RWPE2 (cell line): Measurements from ENCODE around the gene CDH12.
"Not testable (repeated sequence)": the region's sequence is repeated elsewhere in the genome, so short reads cannot be mapped to it uniquely, and the experiment has no call there.

Experiments
- ATAC-seq: fragments of 200-7000 bp; cut with Tn5 transposase; 3 replicates; pipeline ENCODE4 v1.9.1; 2021; ENCODE audit warnings: low read depth
- DNase-seq: peaks from one replicate; pipeline ENCODE4 v3.0.0-alpha.2; 2020; ENCODE audit warnings: low spot score
- H3K27ac ChIP-seq: fragments of 450-650 bp; 2 replicates; pipeline ENCODE4 v1.5.1; 2017; ENCODE audit warnings: mild to moderate bottlenecking; ENCODE audit not compliant: poor library complexity, severe bottlenecking
- H3K27me3 ChIP-seq: fragments of 250-450 bp; sonication (Bioruptor Pico); 2 replicates; pipeline ENCODE4 v1.5.1; 2021; ENCODE audit warnings: mild to moderate bottlenecking, moderate library complexity; ENCODE audit not compliant: insufficient read depth, poor library complexity, severe bottlenecking
- H3K36me3 ChIP-seq: fragments of 250-450 bp; sonication (Bioruptor Pico); 2 replicates; pipeline ENCODE4 v1.5.1; 2020; ENCODE audit warnings: low read depth, mild to moderate bottlenecking, moderate library complexity
- H3K4me1 ChIP-seq: fragments of 250-450 bp; sonication (Bioruptor Pico); 2 replicates; pipeline ENCODE4 v1.5.1; 2021; ENCODE audit warnings: mild to moderate bottlenecking, moderate library complexity; ENCODE audit not compliant: insufficient read depth, poor library complexity, severe bottlenecking
- H3K4me3 ChIP-seq: fragments of 250-450 bp; sonication (Bioruptor Pico); 2 replicates; pipeline ENCODE4 v1.5.1; 2021; ENCODE audit warnings: mild to moderate bottlenecking, moderate library complexity; ENCODE audit not compliant: severe bottlenecking
- H3K9me3 ChIP-seq: fragments of 250-450 bp; sonication (Bioruptor Pico); 2 replicates; pipeline ENCODE4 v1.5.1; 2021; ENCODE audit warnings: mild to moderate bottlenecking, moderate library complexity; ENCODE audit not compliant: severe bottlenecking
- CTCF ChIP-seq: fragments of 450-650 bp; IDR thresholded peaks from one replicate; pipeline ENCODE4 v1.5.1; 2017; ENCODE audit warnings: mild to moderate bottlenecking, moderate library complexity; ENCODE audit not compliant: poor library complexity, severe bottlenecking

Gene CDH12

GRCh38 chr5:22329683-22330082 is 523.5 kb downstream of the CDH12 start:
- Histone ChIP-seq H3K4me3 (no peak overlapping the region), H3K27me3 (no peaks in the 10 kb centered on the region), H3K9me3 (no peaks in the 10 kb centered on the region), H3K36me3 (no peaks in the 10 kb centered on the region), H3K27ac (no peak overlapping the region), H3K4me1 (no peaks in the 10 kb centered on the region)
- TF ChIP-seq CTCF, result no peak
- ATAC-seq (no peak), DNase-seq (no peak)

DNA sequence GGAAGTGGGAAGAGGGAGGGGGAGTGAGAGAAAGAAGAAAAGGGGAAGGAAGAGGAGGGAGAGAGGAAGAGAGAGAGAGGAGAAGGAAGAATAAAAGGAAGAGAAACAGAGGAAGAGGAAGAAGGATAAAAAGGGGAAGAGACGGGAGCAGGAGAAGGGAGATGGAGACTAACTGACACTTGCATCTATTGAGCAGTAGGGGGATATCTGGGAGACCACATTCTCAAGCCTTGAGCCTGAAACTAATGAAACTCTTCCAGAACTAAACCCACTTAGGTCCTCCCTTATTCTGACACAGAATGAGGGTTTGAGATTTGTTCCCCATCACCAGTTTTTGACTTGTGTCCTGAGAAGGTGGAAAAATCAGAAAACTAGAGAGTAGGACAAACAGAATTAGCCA is 533.3 kb downstream of the CDH12 start:
- DNase-seq, result no peak
- no peak for TF ChIP-seq CTCF
- Histone ChIP-seq H3K27ac (no peak overlapping the region), H3K4me1 (no peaks in the 10 kb centered on the region), H3K36me3 (no peaks in the 10 kb centered on the region), H3K27me3 (no peaks in the 10 kb centered on the region), H3K9me3 (no peaks in the 10 kb centered on the region), H3K4me3 (no peak overlapping the region)
- peak; percentile 17; the same call in 1 of the 3 replicates for ATAC-seq

DNA sequence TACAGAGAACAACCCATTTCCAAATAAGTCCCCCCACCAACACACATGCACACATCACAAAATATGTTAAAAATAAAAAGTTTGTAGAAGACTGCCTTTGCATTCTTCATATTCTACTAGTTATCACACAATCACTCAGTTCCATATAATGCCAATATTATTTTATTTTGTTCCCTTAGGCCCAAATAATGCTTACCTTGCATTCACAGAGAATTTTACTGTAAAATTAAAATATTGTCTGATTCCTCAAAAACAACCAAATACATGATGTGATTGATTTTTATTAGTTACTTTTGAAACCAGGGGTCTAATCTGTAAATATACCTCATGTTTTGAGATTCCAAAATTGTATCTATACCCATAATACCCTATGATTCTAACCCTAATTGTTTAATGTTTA is 536.9 kb downstream of the CDH12 start:
- ATAC-seq, result no peak
- H3K9me3 ChIP-seq, result no peaks in the 10 kb centered on the region
- H3K27me3 ChIP-seq, result no peaks in the 10 kb centered on the region
- H3K4me3 ChIP-seq, result no peak overlapping the region
- TF ChIP-seq CTCF, result no peak
- H3K36me3 ChIP-seq, result no peaks in the 10 kb centered on the region
- no peaks in the 10 kb centered on the region for H3K4me1 ChIP-seq
- no peak overlapping the region for H3K27ac ChIP-seq
- no peak for DNase-seq

DNA sequence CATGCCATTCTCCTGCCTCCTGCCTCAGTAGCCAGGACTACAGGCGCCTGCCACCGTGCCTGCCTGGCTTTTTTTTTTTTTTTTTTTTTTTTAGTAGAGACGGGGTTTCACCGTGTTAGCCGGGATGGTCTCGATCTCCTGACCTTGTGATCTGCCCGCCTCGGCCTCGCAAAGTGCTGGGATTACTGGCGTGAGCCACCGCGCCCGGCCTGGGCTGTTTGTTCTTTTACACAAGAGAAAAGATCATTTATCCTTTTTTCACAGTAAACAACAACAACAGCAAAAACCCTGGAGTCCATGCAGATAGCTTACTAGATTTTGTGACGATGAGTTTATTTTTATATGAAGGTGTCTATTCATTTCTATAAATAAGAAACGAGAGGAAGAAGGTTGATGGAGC is 538.1 kb downstream of the CDH12 start:
- H3K27ac ChIP-seq, H3K36me3 ChIP-seq, H3K9me3 ChIP-seq, H3K27me3 ChIP-seq, DNase-seq, H3K4me3 ChIP-seq, H3K4me1 ChIP-seq, ATAC-seq: not testable (repeated sequence)

DNA sequence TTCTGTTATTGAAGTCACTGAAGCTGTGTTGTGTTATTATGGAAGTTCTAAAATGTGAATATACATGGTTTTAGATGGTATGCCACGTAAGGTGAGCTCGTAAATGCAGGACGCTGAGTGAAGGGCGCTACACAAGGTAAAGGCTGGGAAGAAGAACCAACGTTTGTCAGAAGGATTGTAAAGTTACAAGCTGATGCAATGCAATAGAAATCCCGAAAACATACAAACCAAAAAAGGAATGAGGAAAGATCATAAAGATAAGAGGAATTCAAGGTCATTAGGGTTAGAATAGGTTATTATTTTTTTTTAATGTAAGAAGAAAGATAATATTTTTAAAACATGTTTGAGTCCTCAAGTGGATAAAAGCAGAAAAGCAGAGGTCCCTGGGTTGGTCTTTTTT is 538.6 kb downstream of the CDH12 start:
- ATAC-seq, result no peak
- no peak for DNase-seq
- Histone ChIP-seq H3K36me3 (no peaks in the 10 kb centered on the region), H3K27ac (no peak overlapping the region), H3K9me3 (no peaks in the 10 kb centered on the region), H3K4me3 (no peak overlapping the region), H3K27me3 (no peaks in the 10 kb centered on the region), H3K4me1 (no peaks in the 10 kb centered on the region)
- TF ChIP-seq CTCF, result no peak
